Activated naive CD4-positive, alpha-beta T cell treated with anti-CD3 and anti-CD28 coated beads, Interleukin-2, amount 50 U/mL, for 72 hours (primary cell): Measurements from ENCODE around the gene CCT8L2. TPM values are rescaled to one million over a fixed set of nuclear protein-coding genes. Genes with fewer than 3 reads are reported as not detected.
A peak's percentile ranks its signal among the peaks of the same experiment; 100 is the strongest.
"Not testable (repeated sequence)": the region's sequence is repeated elsewhere in the genome, so short reads cannot be mapped to it uniquely, and the experiment has no call there.

Source experiments
- ATAC-seq, 2 donors: fragments of 150-1000 bp; cut with Tn5 transposase; 2 replicates each; pipeline ENCODE4 v1.10.0; 2021; ENCODE audit warnings: mild to moderate bottlenecking in 2 of 2, moderate library complexity in 2 of 2
- DNase-seq, 2 donors: peaks; one replicate each; pipeline ENCODE4 v3.0.0; 2021 to 2022; ENCODE audit warnings: low spot score in 2 of 2
- H3K27ac Mint-ChIP-seq, 2 donors: one replicate each; pipeline ENCODE4 v1.8.0; 2022; ENCODE audit warnings: mild to moderate bottlenecking in 2 of 2, mixed read lengths in 2 of 2
- H3K36me3 Mint-ChIP-seq, 2 donors: one replicate each; pipeline ENCODE4 v1.8.0; 2022; ENCODE audit warnings: mixed read lengths in 2 of 2
- H3K9me3 Mint-ChIP-seq, 2 donors: one replicate each; pipeline ENCODE4 v1.8.0; 2022; ENCODE audit warnings: mixed read lengths in 2 of 2
- total RNA-seq, 2 donors: library from RNA; stranded (reverse); gene quantifications; one replicate each; pipeline ENCODE4 v1.2.3, GENCODE V29; 2022

CCT8L2 gene
- total RNA-seq, 2 donors from 2014 or later, result not detected

DNA sequence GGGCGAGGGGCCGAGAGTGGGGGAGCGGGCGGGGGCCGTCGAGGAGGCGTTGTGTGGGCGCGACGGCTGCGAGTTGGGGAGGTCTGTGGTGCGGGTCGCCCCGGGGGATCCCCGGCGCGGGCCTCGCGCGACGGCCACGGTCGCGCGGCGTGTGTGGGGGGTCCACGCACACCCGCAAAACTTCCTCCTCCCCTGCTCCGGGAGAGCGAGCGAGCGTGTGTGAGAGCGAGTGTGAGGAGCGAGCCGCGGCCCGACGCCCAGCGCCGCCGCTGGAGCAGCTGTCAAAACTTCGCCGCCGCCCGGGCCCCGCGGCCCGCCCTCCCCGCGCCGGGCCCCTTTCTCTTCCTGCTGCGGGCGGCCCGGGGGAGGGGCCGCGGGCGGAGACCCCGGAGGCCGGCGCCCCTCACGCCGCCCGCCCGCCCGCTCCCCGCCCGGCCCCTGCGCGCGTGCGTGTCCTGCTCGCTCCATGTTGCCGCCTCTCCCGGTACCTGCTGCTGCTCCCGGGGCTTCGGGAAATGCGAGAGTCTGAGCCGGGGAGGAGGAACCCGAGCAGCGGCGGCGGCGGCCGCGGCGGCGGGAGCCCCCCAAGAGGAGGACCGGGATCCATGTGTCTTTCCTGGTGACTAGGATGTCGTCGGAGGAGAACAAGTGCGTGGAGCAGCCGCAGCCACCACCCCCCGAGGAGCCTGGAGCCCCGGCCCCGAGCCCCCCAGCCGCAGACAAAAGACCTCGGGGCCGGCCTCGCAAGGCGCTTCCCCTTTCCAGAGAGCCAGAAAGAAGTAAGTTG, 9.0 kb upstream of the CCT8L2 start:
- ATAC-seq, result peak; percentile 26 to 64
- no peak overlapping the region for H3K27ac Mint-ChIP-seq
- peak in 1 of 2 donors; percentile 29 for DNase-seq
- peaks cover 0 to 8% of the 10 kb centered on the region in 2 donors for H3K36me3 Mint-ChIP-seq
- H3K9me3 Mint-ChIP-seq, result no peaks in the 10 kb centered on the region

DNA sequence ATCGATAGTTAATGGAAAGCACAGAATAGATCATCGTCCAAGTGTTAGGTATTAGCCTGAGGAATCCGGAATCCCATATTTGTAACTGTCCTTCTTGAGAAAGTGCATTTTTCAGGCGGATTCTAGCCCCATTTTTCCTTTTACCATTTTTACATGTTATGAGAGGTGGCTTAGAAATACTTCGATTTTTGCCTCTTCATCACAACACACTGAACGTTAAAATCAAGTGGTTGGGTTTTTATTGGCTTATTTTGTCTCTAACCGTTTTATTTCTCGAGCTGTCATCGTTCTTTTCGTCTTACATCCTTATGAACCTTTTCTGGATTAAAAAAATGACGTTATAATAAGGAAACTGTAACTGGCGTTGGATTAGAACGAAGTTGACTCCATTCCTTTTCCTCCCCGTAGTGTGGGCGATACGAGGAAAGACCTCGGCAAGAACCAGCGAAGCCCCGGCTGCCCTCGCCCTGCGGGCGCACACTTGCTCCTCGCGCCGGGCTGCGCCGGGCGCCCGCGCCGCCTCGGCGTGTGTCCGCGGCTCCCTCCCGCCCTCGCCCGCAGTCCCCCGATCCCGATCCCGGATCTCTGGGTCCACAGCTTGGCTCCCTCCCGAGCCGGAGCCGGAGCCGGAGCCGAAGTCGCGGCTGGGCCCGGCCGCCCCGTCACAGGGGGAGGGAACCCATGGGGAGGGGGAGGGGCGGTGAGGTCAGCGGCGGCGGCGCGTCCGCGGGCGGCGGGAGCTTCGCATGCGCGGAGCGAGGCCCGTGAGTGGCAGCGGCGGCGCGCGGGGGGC, 8.2 kb upstream of the CCT8L2 start:
- H3K27ac Mint-ChIP-seq, H3K9me3 Mint-ChIP-seq, H3K36me3 Mint-ChIP-seq: not testable (repeated sequence)
- ATAC-seq, result peak in 1 of 2 donors; percentile 63
- DNase-seq, result peak in 1 of 2 donors; percentile 58

DNA sequence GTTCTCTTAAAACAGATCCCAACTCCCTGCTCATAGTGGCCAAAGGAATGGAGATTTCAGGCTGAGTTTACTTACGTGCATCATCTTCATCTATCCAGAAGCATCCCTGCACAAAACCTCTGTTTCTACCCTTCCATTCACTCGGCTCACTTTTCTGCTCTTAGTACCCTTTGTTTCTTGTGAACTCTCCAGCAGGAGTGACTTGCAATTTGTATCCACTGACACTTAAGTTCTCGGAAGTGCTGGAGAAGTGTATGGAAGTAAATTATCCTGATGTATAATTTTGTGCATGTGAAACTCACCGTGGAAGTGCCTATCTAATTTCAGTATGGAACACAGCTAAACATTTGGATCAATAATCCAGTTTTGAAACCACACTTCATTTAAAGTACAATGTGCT, 7.0 kb upstream of the CCT8L2 start:
- not testable (repeated sequence) for H3K9me3 Mint-ChIP-seq

DNA sequence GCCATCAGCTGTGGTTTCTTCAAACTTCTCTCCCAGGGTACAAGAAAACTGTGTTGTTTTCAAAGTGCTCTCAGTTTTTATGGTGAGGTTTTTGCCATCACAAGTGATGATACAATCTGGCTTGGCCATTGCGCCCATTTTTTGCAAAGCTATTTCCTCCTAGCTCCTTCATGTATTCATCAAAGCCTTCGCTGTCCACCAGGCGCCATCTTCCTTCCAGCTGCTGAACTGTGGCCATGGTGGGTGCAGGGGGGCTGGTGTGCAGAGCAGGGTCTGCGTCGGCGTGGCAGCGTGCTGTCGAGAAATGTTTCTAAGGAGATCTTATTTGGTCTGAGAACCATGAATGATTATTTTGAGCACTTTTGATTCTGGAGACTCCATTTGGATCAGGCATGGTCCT, 2.6 kb upstream of the CCT8L2 start:
- not testable (repeated sequence) for H3K9me3 Mint-ChIP-seq, ATAC-seq, H3K36me3 Mint-ChIP-seq, H3K27ac Mint-ChIP-seq, DNase-seq

More for the DNA sequence above, 7.0 kb upstream of the CCT8L2 start:
- not testable (repeated sequence) for ATAC-seq, DNase-seq, H3K27ac Mint-ChIP-seq
- H3K36me3 Mint-ChIP-seq, result peaks cover 0 to 12% of the 10 kb centered on the region in 2 donors

DNA sequence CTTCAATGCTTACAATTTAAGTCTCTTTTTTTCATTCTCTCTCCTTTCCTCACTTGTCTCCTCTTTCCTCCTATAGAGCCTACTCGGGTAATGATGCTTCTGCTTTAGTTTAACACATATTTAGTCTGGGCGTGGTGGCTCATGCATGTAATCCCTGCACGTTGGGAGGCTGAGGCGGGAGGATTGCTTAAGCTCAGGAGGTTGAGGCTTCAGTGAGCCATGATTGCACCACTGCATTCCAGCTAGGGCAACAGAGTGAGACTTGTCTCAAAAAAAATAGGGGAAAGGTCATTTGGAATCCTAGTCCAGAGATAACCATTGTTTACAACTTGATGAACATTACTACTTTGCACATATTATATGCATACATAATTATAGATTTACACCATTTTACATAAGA, 1.4 kb upstream of the CCT8L2 start:
- H3K36me3 Mint-ChIP-seq, result peaks cover 0 to 5% of the 10 kb centered on the region in 2 donors
- H3K27ac Mint-ChIP-seq, result no peak overlapping the region
- peaks cover 0 to 4% of the 10 kb centered on the region in 2 donors for H3K9me3 Mint-ChIP-seq
- no peak for DNase-seq
- ATAC-seq, result no peak

DNA sequence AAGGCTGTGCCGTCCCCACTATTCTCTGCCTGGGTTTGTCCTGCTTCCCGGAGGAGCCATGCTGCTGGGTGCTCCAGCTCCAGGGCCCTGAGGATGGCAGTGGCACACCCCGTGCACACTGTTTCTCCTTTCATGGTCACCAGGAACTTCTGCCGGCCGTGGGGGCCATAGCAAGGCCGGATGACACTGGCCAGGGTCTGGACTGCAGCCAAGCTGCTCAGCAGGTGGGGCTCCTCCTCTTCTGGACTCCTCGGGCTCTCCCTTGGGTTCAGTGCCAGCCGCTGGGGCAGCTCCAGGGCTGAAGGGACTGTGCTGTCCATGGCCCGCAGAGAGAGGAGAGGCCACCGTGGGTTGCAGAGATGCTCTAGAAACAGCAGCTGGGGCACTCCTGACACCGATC, 379 bp downstream of the CCT8L2 start:
- H3K36me3 Mint-ChIP-seq, DNase-seq, ATAC-seq, H3K27ac Mint-ChIP-seq, H3K9me3 Mint-ChIP-seq: not testable (repeated sequence)

GRCh38 chr22:16591136-16591535, 1.5 kb downstream of the CCT8L2 start:
- not testable (repeated sequence) for DNase-seq, H3K36me3 Mint-ChIP-seq, H3K27ac Mint-ChIP-seq, ATAC-seq, H3K9me3 Mint-ChIP-seq

GRCh38 chr22:16586991-16587390, 5.6 kb downstream of the CCT8L2 start:
- DNase-seq (no peak), ATAC-seq (no peak)
- H3K36me3 Mint-ChIP-seq, result no peaks in the 10 kb centered on the region
- no peak overlapping the region for H3K27ac Mint-ChIP-seq
- no peaks in the 10 kb centered on the region for H3K9me3 Mint-ChIP-seq

DNA sequence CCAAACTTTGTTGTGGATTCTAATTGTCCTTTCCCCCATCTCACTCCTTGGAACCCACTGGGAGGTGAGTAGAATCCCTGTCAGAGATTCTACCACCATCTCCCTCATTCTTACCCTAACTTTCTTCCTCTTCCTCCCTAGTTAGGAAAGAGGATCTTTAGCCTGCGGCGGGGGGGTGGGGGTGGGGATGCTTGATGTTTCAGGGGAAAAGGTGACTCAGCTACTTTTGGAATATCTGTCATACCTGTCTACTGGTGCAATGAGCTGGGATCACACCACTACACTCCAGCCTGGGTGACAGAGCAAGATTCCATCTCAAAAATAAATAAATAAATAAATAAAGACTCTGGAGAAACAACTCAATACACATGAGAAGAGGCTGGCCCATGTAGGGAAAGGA, 6.4 kb downstream of the CCT8L2 start:
- no peak for DNase-seq
- ATAC-seq, result no peak
- H3K9me3 Mint-ChIP-seq, result no peaks in the 10 kb centered on the region
- no peak overlapping the region for H3K27ac Mint-ChIP-seq
- no peaks in the 10 kb centered on the region for H3K36me3 Mint-ChIP-seq

- not testable (repeated sequence) for H3K27ac Mint-ChIP-seq, H3K36me3 Mint-ChIP-seq, H3K9me3 Mint-ChIP-seq, ATAC-seq, DNase-seq
Observed at GRCh38 chr22:16580872-16581271, 11.7 kb downstream of the CCT8L2 start.

DNA sequence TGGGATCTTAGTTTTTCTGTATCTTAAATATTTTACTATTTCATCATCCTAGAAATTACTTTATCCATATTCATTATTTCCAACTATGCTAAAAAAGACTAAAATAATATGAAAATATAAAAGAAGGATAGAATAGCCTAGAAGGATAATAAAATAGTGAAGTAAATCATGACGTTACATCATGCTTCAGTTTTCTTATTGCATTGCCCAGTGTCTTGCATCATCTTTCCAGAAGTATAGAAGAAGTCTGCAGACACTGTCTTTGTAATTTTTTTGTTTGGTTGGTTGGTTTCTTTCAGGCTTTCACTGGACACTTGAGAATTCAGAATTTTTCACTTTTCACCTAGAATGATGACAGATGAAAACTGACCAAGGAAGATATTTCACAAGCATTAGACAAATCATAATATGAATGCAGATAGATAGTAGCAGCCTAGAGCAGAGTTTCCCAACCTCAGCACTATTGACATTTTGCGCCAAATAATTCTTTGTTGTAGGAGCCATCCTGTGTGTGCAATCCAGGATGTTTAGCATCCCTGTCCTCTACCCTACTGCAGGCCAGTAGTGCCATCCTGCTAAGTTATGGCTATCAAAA, 23.3 kb downstream of the CCT8L2 start:
- not testable (repeated sequence) for ATAC-seq, H3K9me3 Mint-ChIP-seq, H3K27ac Mint-ChIP-seq

DNA sequence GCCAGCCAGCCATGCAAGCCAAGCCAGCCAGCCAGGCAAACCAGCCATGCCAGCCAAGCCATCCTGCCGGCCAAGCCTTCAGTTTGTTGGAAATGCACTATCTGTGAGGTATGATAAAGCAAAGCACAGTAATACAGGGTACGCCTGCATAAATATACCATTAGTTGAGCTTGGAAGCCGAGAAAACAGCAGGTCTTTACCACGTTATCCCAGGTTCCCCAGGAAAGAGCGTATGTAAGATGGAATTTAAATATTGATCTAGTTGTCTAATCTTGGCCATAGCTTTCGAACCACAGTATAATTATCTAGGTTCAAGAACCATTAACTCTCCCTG, 24.2 kb downstream of the CCT8L2 start:
- H3K27ac Mint-ChIP-seq, result no peak overlapping the region
- no peaks in the 10 kb centered on the region for H3K36me3 Mint-ChIP-seq
- H3K9me3 Mint-ChIP-seq, result no peaks in the 10 kb centered on the region
- ATAC-seq (no peak), DNase-seq (no peak)

More for the DNA sequence above, 23.3 kb downstream of the CCT8L2 start:
- not testable (repeated sequence) for H3K36me3 Mint-ChIP-seq, DNase-seq

DNA sequence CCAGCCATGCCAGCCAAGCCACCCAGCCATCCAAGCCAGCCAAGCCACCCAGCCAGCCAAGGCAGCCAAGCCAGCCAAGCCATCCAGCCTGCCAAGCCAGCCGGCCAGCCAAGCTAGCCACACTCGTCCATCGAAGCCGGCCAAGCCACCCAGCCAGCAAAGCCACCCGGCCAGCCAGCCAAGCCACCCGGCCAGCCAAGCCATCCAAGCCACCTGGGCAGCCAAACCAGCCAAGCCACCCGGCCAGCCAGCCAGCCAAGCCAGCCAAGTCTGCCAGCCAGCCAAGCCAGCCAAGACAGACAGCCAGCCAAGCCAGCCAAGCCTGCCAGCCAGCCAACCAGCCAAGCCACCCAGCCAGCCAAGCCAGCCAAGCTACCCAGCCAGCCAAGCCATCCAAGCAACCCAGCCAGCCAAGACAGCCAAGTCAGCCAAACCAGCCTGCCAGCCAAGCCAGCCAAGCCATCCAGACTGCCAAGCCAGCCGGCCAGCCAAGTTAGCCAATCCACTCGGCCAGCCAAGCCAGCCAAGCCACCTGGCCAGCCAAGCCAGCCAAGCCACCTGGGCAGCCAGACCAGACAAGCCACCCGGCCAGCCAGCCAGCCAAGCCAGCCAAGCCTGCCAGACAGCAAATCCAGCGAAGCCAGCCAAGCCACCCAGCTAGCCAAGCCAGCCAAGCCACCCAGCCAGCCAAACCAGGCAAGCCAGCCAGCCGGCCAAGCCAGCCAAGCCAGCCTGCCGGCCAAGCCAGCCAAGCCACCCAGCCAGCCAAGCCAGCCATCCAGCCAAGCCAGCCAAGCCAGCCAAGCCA, 24.8 kb downstream of the CCT8L2 start:
- not testable (repeated sequence) for ATAC-seq, H3K9me3 Mint-ChIP-seq, DNase-seq, H3K36me3 Mint-ChIP-seq, H3K27ac Mint-ChIP-seq

DNA sequence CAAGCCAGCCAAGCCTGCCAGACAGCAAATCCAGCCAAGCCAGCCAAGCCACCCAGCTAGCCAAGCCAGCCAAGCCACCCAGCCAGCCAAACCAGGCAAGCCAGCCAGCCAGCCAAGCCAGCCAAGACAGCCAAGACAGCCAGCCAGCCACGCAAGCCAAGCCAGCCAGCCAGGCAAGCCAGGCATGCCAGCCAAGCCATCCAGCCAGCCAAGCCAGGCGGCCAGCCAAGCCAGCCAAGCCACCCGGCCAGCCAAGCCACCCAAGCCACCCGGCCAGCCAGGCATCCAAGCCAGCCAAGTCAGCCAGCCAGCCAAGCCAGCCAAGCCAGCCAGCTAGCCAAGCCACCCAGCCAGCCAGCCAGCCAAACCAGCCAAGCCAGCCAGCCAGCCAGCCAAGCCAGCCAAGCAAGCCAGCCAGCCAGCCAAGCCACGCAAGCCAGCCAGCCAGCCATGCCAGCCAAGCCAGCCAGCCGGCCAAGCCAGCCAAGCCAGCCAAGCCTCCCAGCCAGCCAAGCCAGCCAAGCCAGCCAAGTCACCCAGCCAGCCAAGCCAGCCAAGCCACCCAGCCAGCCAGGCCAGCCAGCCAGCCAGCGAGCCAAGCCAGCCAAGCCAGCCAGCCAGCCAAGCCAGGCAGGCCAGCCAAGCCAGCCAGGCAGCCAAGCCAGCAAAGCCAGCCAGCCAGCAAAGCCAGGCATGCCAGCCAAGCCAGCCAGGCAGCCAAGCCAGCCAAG, 26.0 kb downstream of the CCT8L2 start:
- not testable (repeated sequence) for DNase-seq, H3K9me3 Mint-ChIP-seq, ATAC-seq, H3K36me3 Mint-ChIP-seq, H3K27ac Mint-ChIP-seq

DNA sequence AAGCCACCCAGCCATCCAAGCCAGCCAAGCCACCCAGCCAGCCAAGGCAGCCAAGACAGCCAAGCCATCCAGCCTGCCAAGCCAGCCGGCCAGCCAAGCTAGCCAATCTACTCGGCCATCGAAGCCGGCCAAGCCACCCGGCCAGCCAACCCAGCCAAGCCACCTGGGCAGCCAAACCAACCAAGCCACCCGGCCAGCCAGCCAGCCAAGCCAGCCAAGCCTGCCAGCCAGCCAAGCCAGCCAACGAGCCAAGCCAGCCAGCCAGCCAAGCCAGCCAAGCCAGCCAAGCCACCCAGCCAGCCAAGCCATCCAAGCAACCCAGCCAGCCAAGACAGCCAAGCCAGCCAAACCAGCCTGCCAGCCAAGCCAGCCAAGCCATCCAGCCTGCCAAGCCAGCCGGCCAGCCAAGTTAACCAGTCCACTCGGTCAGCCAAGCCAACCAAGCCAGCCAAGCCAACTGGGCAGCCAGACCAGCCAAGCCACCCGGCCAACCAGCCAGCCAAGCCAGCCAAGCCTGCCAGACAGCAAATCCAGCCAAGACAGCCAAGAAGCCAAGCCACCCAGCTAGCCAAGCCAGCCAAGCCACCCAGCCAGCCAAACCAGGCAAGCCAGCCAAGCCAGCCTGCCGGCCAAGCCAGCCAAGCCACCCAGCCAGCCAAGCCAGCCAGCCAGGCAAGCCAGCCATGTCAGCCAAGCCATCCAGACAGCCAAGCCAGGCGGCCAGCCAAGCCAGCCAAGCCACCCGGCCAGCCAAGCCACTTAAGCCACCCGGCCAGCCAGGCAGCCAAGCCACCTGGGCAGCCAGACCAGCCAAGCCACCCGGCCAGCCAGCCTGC, 26.8 kb downstream of the CCT8L2 start:
- not testable (repeated sequence) for H3K36me3 Mint-ChIP-seq, DNase-seq, ATAC-seq, H3K27ac Mint-ChIP-seq, H3K9me3 Mint-ChIP-seq
